Measurements from ENCODE around the gene PRUNE1. TPM values are rescaled to one million over a fixed set of nuclear protein-coding genes. Genes with fewer than 3 reads are reported as not detected.
A peak's percentile ranks its signal among the peaks of the same experiment; 100 is the strongest.

The PRUNE1 gene
- total RNA-seq, 2 donors from 2014 or later = 15.8 to 19.4 TPM

- intact Hi-C loops (cut with DNase I) = no loop called here
- ATAC-seq (no peak), DNase-seq (peak; percentile 35 to 51 (median 43))
- no peaks in the 10 kb centered on the region for H3K9me3 ChIP-seq
- no peaks in the 10 kb centered on the region for H3K27me3 ChIP-seq
- H3K4me1 ChIP-seq = peaks cover 15% of the 10 kb centered on the region
- TF ChIP-seq CTCF (IDR thresholded peaks at IDR 0.05) (peak; percentile 66 to 91 (median 73)), POLR2A (IDR thresholded peaks at IDR 0.05) (no peak)
- peak overlapping the region in 2 of 4 donors; percentile 7 to 24 for H3K27ac ChIP-seq
- 50 to 52% methylated on average over 9 of the region's 9 CpGs for WGBS, 2 donors
- H3K4me3 ChIP-seq = no peak overlapping the region
- peaks cover 15 to 33% of the 10 kb centered on the region in 2 donors for H3K36me3 ChIP-seq (replicated peaks in 1 of 2; ENCODE audit: insufficient read depth in 1 of 2, low read depth in 2 of 2)
These were observed 12.4 kb upstream of the PRUNE1 start for GRCh38 chr1:150995896-150996295.

- DNase-seq (no peak), ATAC-seq (no peak)
- H3K9me3 ChIP-seq = no peaks in the 10 kb centered on the region
- peaks cover 26% of the 10 kb centered on the region for H3K4me1 ChIP-seq
- WGBS, 2 donors = 86 to 88% methylated on average over 15 to 19 of the region's 20 CpGs
- peaks cover 15 to 33% of the 10 kb centered on the region in 2 donors for H3K36me3 ChIP-seq (replicated peaks in 1 of 2; ENCODE audit: insufficient read depth in 1 of 2, low read depth in 2 of 2)
- peak overlapping the region in 1 of 4 donors; percentile 10 for H3K27ac ChIP-seq
- no peak overlapping the region for H3K4me3 ChIP-seq
- intact Hi-C loops (cut with DNase I) = no loop called here
- H3K27me3 ChIP-seq = no peaks in the 10 kb centered on the region
- TF ChIP-seq POLR2A (IDR thresholded peaks at IDR 0.05) (no peak), CTCF (IDR thresholded peaks at IDR 0.05) (no peak)
These were observed 10.9 kb upstream of the PRUNE1 start for GRCh38 chr1:150997126-150997872.

- Histone ChIP-seq H3K4me1 (peaks cover 29% of the 10 kb centered on the region), H3K27ac (no peak overlapping the region), H3K27me3 (no peaks in the 10 kb centered on the region), H3K4me3 (no peak overlapping the region), H3K9me3 (no peaks in the 10 kb centered on the region), H3K36me3 (replicated peaks in 1 of 2; ENCODE audit: insufficient read depth in 1 of 2, low read depth in 2 of 2) (peaks cover 15 to 33% of the 10 kb centered on the region in 2 donors)
- DNase-seq (no peak), ATAC-seq (no peak)
- 63 to 79% methylated on average over 4 to 5 of the region's 5 CpGs for WGBS, 2 donors
- intact Hi-C loops (cut with DNase I) = no loop called here
- TF ChIP-seq POLR2A (IDR thresholded peaks at IDR 0.05) (no peak), CTCF (IDR thresholded peaks at IDR 0.05) (no peak)
These were observed 10.3 kb upstream of the PRUNE1 start for GRCh38 chr1:150997949-150998348.

- 54 to 78% methylated on average over 14 to 17 of the region's 17 CpGs for WGBS, 2 donors
- TF ChIP-seq POLR2A (IDR thresholded peaks at IDR 0.05) (no peak), CTCF (IDR thresholded peaks at IDR 0.05) (no peak)
- no peaks in the 10 kb centered on the region for H3K9me3 ChIP-seq
- intact Hi-C loops (cut with DNase I) = no loop called here
- no peak for DNase-seq
- no peak overlapping the region for H3K27ac ChIP-seq
- no peaks in the 10 kb centered on the region for H3K27me3 ChIP-seq
- ATAC-seq = no peak
- H3K4me1 ChIP-seq = peaks cover 41% of the 10 kb centered on the region
- H3K36me3 ChIP-seq (replicated peaks in 1 of 2; ENCODE audit: insufficient read depth in 1 of 2, low read depth in 2 of 2) = peaks cover 15 to 33% of the 10 kb centered on the region in 2 donors
- H3K4me3 ChIP-seq = no peak overlapping the region
These were observed 9.1 kb upstream of the PRUNE1 start for GRCh38 chr1:150999051-150999674.

Measured in body of pancreas (tissue), 4 donors.